GM18508 (cell line): ENCODE results near the gene SECISBP2L.

Experiments
- ATAC-seq: cut with Tn5 transposase; IDR thresholded peaks from one replicate; pipeline ENCODE4 v1.9.1; 2021; ENCODE audit warnings: moderate number of reproducible peaks; ENCODE audit not compliant: insufficient read depth, unreplicated experiment

The SECISBP2L gene

GRCh38 chr15:49060710-49061495 lies 14.7 kb upstream of the SECISBP2L start:
- no peak for ATAC-seq

- ATAC-seq: no peak
Measured at GRCh38 chr15:49059491-49059890, 13.2 kb upstream of the SECISBP2L start.

GRCh38 chr15:49058559-49058958 lies 12.3 kb upstream of the SECISBP2L start:
- ATAC-seq: no peak

GRCh38 chr15:49055630-49056029 lies 9.4 kb upstream of the SECISBP2L start:
- no peak for ATAC-seq

GRCh38 chr15:49052662-49053061 lies 6.4 kb upstream of the SECISBP2L start:
- ATAC-seq: no peak

- ATAC-seq: no peak
Measured at GRCh38 chr15:49047456-49047855, 1.2 kb upstream of the SECISBP2L start.

- ATAC-seq: peak; percentile 41
Measured at GRCh38 chr15:49045751-49046219, 461 bp downstream of the SECISBP2L start.

- no peak for ATAC-seq
Measured at GRCh38 chr15:49044766-49045606, 1.3 kb downstream of the SECISBP2L start.

GRCh38 chr15:49044002-49044401 lies 2.2 kb downstream of the SECISBP2L start:
- ATAC-seq: no peak

- ATAC-seq: no peak
Measured at GRCh38 chr15:49042165-49042564, 4.1 kb downstream of the SECISBP2L start.

GRCh38 chr15:49041426-49041825 lies 4.8 kb downstream of the SECISBP2L start:
- ATAC-seq: no peak

- no peak for ATAC-seq
Measured at GRCh38 chr15:49040151-49040550, 6.1 kb downstream of the SECISBP2L start.

- ATAC-seq: no peak
Measured at GRCh38 chr15:49038382-49038781, 7.9 kb downstream of the SECISBP2L start.

- ATAC-seq: no peak
Measured at GRCh38 chr15:49037546-49037940, 8.7 kb downstream of the SECISBP2L start.

- ATAC-seq: no peak
Measured at GRCh38 chr15:49036650-49037545, 9.3 kb downstream of the SECISBP2L start.

GRCh38 chr15:49035825-49036224 lies 10.4 kb downstream of the SECISBP2L start:
- ATAC-seq: no peak

- ATAC-seq: no peak
Measured at GRCh38 chr15:49032601-49033145, 13.6 kb downstream of the SECISBP2L start.

GRCh38 chr15:49031804-49032203 lies 14.4 kb downstream of the SECISBP2L start:
- ATAC-seq: no peak

GRCh38 chr15:49026700-49027099 lies 19.5 kb downstream of the SECISBP2L start:
- no peak for ATAC-seq

- no peak for ATAC-seq
Measured at GRCh38 chr15:49024840-49025239, 21.4 kb downstream of the SECISBP2L start.
